GM12875 (cell line): ENCODE data around the gene NMRAL1.

ENCODE experiments used
- H3K4me3 ChIP-seq: one replicate; pipeline ENCODE4 v1.5.1; 2011; ENCODE audit warnings: low read depth, low read length, control low read depth
- CTCF ChIP-seq: IDR thresholded peaks from 2 replicates; pipeline ENCODE4 v1.5.1; 2011; ENCODE audit warnings: low read depth, mild to moderate bottlenecking, control low read depth, inconsistent platforms, low read length, moderate library complexity, borderline replicate concordance; ENCODE audit not compliant: insufficient read depth

The NMRAL1 gene

GRCh38 chr16:4505356-4506147 lies 31.1 kb upstream of the NMRAL1 start:
- no peak overlapping the region for H3K4me3 ChIP-seq
- TF ChIP-seq CTCF, result no peak

- no peak overlapping the region for H3K4me3 ChIP-seq
- no peak for TF ChIP-seq CTCF
Observed at GRCh38 chr16:4501071-4501478, 26.6 kb upstream of the NMRAL1 start.

GRCh38 chr16:4500272-4500671 lies 25.8 kb upstream of the NMRAL1 start:
- no peak for TF ChIP-seq CTCF

GRCh38 chr16:4499196-4499555 lies 24.8 kb upstream of the NMRAL1 start:
- TF ChIP-seq CTCF, result no peak

More at GRCh38 chr16:4500272-4500671, 25.8 kb upstream of the NMRAL1 start:
- no peak overlapping the region for H3K4me3 ChIP-seq

GRCh38 chr16:4498546-4499195 lies 24.2 kb upstream of the NMRAL1 start:
- TF ChIP-seq CTCF, result no peak
- H3K4me3 ChIP-seq, result no peak overlapping the region

More at GRCh38 chr16:4499196-4499555, 24.8 kb upstream of the NMRAL1 start:
- H3K4me3 ChIP-seq, result no peak overlapping the region

GRCh38 chr16:4496305-4496704 lies 21.9 kb upstream of the NMRAL1 start:
- H3K4me3 ChIP-seq, result no peak overlapping the region
- TF ChIP-seq CTCF, result no peak

GRCh38 chr16:4495766-4496165 lies 21.3 kb upstream of the NMRAL1 start:
- TF ChIP-seq CTCF, result no peak

More at GRCh38 chr16:4495766-4496165, 21.3 kb upstream of the NMRAL1 start:
- H3K4me3 ChIP-seq, result no peak overlapping the region
